ENCODE results near the gene ASNSD1.

DNA sequence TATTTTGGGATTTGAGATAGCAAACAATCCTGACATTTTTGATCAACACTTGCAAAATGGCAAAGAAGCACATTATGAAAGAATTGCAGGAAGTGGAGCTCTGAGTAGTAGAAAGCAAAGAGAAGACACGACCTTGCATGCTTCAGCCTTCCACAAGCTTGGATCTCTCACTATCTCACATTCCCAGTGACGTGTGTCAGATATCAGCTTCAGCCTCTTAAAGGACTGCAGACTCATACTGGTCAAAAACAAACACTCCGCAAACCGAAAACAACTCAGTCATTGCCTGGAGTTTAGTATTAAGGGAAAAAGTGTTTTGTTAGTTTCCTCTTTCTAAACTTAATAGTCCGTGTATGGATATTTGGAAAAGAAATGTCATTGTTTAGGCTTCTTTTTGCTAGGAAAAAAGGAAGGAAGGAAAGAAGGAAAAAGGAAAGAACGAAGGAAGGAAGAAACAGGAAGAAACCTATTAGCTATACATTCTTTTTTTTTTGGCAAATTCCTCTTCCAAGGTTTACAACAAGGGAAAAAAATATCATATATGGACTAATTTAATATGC is 48.1 kb upstream of the ASNSD1 start:
- TF ChIP-seq, protein P1, sequence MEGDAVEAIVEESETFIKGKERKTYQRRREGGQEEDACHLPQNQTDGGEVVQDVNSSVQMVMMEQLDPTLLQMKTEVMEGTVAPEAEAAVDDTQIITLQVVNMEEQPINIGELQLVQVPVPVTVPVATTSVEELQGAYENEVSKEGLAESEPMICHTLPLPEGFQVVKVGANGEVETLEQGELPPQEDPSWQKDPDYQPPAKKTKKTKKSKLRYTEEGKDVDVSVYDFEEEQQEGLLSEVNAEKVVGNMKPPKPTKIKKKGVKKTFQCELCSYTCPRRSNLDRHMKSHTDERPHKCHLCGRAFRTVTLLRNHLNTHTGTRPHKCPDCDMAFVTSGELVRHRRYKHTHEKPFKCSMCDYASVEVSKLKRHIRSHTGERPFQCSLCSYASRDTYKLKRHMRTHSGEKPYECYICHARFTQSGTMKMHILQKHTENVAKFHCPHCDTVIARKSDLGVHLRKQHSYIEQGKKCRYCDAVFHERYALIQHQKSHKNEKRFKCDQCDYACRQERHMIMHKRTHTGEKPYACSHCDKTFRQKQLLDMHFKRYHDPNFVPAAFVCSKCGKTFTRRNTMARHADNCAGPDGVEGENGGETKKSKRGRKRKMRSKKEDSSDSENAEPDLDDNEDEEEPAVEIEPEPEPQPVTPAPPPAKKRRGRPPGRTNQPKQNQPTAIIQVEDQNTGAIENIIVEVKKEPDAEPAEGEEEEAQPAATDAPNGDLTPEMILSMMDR (IDR thresholded peaks at IDR 0.05), result no peak
- no peak for TF ChIP-seq POLR2A (IDR thresholded peaks at IDR 0.05)

Data from right lobe of liver (tissue), 4 donors.